GM11168 (cell line): Measurements from ENCODE around the gene HCST.

Source experiments
- in situ Hi-C: fragments of 300-500 bp; cut with MboI; formaldehyde crosslinking; loops from one replicate; pipeline ENCODE4 v1.12.0; 2022; ENCODE audit warnings: low sequenced_read_pairs; ENCODE audit not compliant: unreplicated experiment

Gene HCST

DNA sequence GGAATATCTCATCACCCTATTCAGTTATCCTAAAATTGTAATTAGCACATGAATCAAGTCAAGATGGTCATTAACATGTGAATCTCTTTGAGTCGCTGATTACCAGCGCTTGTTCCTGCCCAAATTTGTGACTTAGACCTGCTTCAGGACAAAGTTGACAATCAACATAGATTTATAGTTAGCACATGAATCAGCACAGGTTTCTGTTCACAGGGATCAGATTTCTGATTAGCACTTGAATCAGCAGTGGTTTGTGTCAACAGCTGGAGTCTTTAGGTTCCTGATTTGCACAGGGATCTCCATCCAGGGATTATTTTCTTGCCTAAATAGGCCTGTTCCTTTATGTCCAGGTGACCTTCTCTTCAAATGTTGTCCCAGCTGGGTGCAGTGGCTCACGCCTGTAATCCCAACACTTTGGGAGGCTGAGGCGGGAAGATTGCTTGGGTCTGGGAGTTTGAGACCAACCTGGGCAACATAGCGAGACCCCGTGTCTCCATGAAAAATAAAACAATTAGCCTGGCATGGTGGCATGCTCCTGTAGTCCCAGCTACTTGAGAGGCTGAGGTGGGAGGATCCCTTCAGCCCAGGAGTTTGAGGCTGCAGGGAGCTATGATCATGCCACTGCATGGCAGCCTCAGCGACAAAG, 30.1 kb downstream of the HCST start:
- in situ Hi-C loops = loop anchor here (5.0 kb wide), 1 partner anchor 55 kb away; no protein-coding TSS in a partner anchor

DNA sequence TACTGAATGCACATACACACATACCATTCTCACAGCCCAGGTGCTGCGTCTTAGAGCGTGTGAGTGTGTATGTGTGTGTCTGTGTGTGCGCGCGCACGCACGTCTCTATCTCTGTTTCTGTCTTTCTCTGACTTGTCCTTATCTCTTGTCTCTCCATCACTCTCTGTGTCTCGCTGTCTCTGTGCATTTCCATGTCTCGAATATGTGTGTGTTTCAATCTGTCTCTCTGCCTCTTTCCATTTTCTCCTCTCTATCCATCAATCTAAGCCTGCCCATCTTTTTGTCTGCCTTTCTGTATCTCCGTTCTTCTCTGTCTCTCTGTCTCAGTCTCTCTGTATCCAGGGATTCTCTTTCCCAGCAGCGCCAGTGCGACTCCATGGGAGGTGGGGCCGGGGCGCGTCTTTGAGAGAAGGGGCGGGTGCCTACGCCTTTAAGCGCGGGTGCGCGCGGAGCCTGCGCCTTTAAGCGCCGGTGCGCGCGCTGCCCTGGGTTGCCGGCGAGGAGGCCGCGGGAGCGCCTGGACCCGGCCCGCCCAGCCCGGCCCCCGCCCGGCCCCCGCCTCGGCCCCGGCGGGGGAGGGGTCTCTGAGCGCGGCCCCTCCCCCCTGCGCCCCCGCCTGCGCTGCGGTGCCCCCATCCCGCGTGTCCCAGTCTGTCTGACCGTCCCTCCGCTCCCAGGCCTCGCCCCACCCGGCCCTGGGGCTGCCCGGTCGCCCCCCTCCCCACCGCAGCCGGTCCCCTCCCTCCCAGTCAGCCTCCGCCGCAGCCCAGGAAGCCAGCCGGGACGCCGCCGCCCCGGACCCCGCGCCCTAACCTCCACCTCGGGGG, 33.8 kb downstream of the HCST start, which contains the start of gene LRFN3:
Gene LRFN3, plus strand, starts transcription at position 464 of the 827 bp plus-strand sequence. CDS start 3,052 bp downstream, outside the sequence.
- in situ Hi-C loops = no loop called here

DNA sequence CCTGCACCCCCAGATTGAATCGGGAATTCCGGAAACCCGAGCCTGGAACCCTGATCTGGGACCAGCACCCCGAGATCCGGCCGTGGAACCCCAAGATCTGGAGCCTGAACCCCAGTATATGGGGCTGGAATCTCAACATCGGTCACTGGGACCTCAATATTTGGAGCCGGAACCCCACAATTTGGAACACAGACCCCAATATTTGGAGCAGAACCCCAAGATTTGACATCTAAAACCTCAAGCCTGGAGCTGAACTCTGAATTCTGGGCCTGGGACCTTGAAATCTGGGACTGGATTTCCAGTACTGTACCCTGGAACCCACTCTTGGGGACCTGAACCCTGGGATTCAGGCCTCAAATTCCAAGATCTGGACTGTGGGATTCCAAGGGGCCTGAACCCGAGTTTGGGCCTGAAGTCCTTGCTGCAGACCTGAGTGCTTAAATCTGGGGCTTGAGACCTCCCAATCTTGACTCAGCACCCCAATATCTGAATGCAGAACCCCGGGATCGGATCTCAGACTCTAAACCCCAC, 34.5 kb downstream of the HCST start:
- in situ Hi-C loops = no loop called here

DNA sequence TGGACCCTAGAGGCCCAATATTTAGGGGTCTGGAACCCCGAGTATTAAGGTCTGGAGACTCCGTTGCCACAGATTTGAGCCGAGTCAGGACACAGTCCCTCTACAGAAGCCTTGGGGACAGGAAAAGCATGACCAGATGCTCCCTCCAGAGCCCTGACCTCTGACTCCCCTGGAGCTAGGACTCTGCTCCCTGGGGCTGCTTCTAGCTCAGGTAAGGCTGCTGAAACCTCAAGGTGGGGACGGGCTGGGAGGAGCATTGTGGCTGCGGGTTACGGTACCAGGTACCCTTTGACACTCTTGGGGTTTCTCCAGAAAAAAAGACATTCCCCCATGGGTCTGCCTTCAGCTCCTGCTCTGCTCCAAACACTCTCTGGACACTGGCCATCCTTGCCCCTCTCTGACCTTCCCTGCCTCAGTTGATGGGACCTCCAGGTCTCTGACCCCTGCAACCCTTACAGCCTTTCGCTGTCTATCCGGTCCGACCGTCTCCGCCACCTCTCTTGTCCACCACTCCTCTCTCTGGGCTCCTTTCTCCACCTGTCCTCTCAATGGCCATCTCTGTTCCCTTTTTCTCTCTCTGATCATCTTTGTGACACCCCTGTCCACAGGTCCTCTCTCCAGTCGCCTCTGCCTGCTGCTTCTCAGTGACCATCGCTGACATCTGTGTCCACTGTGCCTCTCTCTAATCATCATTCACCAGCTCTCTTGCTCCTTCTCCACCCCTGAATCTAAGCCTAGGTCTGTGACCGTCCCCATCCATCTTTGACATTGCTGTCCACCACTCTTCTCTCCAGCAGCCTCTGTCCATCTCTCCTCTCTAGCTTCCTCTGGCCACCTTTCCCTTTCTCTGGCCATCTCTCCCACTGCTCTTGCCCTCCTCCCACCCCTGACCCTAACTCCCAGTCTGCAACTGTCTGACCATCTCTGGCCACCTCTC, 35.3 kb downstream of the HCST start:
- in situ Hi-C loops = no loop called here

DNA sequence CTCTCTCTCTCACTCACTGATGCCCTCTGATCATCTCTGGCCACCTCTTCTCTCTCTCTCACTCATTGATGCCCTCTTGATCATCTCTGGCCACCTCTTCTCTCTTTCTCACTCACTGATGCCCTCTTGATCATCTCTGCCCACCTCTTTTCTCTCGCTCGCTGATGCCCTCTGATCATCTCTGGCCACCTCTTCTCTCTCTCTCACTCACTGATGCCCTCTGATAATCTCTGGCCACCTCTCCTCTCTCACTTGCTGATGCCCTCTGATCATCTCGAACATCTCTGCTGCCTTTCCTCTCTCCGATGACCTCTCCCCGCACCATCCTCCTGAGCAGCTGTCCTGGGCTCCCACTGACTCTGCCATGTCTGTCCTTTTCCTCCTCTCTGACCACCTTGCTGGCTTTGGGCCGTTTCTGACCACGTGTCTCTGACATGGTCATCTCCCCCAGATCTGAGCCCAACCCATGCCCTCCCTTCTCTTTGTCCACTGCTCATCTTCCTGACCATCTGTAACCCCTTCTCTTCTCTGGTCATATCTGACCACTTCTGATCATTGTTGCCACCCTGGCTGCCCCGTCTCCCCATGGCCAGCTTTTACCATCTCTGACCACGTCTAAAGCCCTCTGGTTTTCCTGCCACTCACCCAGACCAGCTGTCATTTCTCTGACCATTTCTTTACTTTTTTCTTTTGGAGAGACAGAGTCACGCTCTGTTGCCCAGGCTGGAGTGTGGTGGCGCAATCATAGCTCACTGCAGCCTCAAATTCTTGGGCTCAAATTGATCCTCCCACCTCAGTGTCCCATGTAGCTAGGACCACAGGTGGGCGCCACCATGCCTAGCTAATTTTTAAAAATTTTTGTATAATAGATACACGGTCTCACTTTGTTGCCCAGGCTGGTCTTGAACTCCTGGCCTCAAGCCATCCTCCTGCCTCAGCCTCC, 36.2 kb downstream of the HCST start:
- in situ Hi-C loops = no loop called here

DNA sequence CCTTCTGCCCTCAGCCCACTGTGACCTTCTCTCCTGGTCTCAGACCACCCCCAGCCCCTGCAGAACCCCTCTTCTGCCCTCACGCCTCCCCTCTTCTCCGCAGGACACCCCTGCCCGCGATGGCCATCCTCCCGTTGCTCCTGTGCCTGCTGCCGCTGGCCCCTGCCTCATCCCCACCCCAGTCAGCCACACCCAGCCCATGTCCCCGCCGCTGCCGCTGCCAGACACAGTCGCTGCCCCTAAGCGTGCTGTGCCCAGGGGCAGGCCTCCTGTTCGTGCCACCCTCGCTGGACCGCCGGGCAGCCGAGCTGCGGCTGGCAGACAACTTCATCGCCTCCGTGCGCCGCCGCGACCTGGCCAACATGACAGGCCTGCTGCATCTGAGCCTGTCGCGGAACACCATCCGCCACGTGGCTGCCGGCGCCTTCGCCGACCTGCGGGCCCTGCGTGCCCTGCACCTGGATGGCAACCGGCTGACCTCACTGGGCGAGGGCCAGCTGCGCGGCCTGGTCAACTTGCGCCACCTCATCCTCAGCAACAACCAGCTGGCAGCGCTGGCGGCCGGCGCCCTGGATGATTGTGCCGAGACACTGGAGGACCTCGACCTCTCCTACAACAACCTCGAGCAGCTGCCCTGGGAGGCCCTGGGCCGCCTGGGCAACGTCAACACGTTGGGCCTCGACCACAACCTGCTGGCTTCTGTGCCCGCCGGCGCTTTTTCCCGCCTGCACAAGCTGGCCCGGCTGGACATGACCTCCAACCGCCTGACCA, 37.2 kb downstream of the HCST start:
- in situ Hi-C loops = no loop called here

DNA sequence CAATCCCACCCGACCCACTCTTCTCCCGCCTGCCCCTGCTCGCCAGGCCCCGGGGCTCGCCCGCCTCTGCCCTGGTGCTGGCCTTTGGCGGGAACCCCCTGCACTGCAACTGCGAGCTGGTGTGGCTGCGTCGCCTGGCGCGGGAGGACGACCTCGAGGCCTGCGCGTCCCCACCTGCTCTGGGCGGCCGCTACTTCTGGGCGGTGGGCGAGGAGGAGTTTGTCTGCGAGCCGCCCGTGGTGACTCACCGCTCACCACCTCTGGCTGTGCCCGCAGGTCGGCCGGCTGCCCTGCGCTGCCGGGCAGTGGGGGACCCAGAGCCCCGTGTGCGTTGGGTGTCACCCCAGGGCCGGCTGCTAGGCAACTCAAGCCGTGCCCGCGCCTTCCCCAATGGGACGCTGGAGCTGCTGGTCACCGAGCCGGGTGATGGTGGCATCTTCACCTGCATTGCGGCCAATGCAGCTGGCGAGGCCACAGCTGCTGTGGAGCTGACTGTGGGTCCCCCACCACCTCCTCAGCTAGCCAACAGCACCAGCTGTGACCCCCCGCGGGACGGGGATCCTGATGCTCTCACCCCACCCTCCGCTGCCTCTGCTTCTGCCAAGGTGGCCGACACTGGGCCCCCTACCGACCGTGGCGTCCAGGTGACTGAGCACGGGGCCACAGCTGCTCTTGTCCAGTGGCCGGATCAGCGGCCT, 37.9 kb downstream of the HCST start:
- in situ Hi-C loops = no loop called here

DNA sequence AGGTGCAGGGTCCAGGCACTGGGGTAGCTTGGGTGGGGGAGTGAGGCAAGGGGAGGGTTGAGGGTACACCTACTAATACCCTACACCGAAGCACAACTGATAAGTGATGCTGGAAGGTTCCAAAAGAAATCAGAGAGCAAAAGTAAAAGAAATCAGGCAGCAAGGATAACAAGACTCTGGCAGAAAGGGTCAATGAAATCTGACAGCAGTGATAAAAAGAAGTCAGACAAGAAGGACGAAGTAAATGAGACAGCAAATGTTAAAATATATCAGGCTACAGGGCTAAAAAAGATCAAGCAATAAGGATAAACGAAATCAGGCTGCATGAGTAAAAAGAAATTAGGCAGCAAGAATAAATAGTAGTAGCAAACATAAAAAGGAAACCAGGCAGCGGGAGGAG, 38.5 kb downstream of the HCST start:
- in situ Hi-C loops = no loop called here

DNA sequence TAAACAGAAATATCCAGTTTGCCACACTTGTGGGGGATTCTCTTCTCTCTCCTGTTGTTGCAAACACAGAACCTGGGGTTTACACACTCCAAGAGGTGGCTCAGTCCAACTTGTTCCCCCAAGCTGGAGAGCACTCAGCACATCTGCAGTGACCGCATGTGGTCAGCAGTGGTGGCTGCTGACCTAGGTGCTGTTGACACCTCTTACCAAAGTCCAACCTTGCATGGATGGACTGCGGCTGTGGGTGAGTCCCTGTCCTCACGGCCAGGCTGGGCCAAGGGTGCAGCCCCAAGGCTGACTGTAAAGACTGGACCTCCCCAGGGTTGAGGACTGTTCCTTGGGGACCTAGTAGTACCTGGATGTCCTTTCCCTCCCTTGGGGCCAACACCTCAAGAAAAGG, 39.9 kb downstream of the HCST start:
- in situ Hi-C loops = no loop called here

DNA sequence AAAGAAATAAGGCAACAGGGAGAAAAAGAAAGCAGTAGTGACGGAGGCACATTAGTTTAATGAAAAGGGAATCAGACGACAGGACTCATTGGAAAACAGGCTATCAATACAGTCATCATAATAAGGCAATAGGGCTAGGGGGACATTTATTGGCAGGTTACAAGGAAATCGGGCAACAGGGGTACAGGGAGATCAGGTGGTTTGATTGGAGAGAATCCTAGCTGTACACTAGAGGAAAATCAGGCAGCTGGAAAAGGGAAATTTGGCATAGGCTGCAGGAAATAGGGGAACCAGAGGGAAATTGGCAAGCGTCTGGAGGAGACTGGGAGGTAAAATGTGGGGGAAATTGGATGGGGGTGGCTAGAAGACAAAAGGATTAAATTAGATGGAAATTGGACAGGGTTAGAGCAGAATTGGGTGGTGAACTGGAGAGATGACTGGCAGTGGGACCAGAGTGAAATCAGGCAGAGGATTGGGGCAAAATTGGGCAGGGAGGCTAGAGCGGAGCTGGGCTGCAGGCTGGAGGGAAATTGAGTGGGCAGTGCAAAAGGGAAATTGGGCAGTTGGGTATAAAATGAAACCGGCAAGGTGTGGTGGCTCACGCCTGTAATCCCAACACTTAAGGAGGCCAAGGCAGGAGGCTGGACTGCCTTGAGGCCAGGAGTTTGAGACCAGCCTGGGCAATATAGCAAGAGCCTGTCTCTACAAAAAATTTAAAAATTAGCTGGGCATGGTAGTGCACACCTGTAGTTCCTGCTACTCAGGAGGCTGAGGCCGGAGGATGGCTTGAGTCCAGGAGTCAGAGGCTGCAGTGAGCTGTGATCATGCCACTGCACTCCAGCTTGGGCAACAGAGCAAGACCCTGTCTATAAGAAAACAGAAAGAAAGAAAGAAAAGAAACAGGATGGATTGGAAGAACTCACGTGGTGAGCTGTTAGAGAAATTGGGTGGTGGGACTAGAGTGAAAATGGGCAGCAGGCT, 41.3 kb downstream of the HCST start:
- in situ Hi-C loops = no loop called here

DNA sequence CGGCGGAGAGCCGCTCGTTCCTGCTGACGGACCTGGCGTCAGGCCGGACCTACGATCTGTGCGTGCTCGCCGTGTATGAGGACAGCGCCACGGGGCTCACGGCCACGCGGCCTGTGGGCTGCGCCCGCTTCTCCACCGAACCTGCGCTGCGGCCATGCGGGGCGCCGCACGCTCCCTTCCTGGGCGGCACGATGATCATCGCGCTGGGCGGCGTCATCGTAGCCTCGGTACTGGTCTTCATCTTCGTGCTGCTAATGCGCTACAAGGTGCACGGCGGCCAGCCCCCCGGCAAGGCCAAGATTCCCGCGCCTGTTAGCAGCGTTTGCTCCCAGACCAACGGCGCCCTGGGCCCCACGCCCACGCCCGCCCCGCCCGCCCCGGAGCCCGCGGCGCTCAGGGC, 42.2 kb downstream of the HCST start:
- in situ Hi-C loops = no loop called here

DNA sequence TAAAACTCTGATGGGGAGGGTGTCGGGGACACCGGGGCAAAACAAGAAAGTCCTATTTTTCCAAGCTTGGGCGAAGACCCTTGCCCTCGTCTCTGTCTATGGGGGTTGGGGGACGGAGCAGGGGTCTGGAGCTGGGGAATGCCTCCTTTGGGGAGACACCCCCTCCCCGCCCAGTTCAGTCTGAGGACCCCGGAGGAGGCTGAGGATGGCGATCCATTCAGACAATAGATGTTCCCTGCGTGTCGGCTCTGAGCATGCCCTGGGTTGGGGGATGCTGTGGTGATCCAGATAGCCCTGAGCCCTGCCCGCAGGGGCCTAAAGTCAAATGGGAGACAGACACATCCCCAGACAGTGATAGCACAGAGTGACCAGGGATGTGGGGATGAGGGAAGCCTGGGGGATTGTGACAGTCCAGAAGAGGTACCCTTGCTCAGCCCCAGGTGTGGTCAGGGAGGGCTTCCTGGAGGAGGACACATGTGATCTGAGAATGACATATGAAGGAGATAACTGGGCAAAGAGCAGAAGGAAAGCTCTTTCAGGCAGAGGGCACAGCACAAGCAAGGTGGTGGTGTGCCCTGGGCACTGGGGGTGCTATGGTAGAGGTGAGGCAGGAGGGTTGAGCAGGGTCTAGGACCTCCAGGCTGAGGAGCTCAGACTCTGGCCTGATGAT, 42.9 kb downstream of the HCST start:
- in situ Hi-C loops = no loop called here

DNA sequence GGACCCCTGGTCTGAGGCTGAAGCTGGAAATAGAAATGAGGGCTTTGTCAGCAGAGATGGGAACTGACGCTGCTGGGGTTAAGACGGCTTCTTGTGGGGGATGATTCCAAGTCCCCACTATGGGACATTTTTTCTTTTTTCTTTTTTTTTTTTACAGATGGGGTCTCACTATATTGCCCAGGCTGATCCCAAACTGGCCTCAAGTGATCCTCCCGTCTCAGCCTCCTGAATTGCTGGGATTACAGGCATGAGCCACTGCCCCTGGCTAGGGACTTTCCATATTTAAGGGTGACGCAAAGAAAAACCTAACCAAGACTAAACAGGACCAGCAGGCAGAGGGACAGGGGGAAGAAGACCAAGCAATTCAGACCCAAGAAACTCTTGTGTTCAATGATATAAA, 43.9 kb downstream of the HCST start:
- in situ Hi-C loops = no loop called here

DNA sequence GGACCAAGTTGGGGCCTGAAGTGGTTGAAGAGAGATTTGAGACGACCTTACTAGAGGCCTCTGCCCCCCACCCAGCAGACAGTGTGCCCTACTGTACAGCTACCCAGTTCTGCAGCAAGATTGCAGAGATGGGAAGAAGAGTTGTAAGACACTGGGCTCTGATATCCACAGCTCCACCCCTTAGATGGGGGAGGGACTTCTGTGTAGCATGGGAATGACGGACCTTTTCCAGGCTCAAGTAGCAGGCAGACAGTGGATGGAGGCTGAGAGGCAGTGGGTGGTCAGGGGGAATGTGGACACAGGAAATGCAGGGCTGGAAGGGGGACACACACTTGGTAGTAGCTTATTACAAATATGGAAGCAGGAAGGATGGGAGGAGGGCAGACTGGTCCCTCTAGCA, 46.8 kb downstream of the HCST start:
- in situ Hi-C loops = no loop called here
